IMR-90 (cell line): Measurements from ENCODE around the gene CAMK2B. TPM values are rescaled to one million over a fixed set of nuclear protein-coding genes. Genes with fewer than 3 reads are reported as not detected.

Experiments used
- ATAC-seq: fragments of 200-7000 bp; cut with Tn5 transposase; 2 replicates; pipeline ENCODE4 v1.9.1; 2020; ENCODE audit warnings: low read depth, mild to moderate bottlenecking, moderate library complexity
- BruUV-seq: library from RNA; stranded (reverse); fragments of 400-500 nt; replicated peaks from 2 replicates; lab custom pipeline; 2021; lab: Mats Ljungman, UMichigan
- CTCF ChIA-PET: fragments of 300-600 bp; formaldehyde crosslinking; extraction: SDS; loops from one replicate; lab custom pipeline; 2021; ENCODE audit warnings: antibody characterized with exemption; lab: Yijun Ruan, JAX
- POLR2A ChIA-PET: fragments of 300-600 bp; sonication (Branson Sonifier 250); formaldehyde crosslinking; loops from one replicate; lab custom pipeline; 2022; ENCODE audit warnings: antibody characterized with exemption; ENCODE audit not compliant: unreplicated experiment; lab: Charles Lee
- DNase-seq: peaks from one replicate; pipeline ENCODE4 v3.0.0; 2013
- H2AFZ ChIP-seq: replicated peaks from 2 replicates; pipeline ENCODE3; 2013; ENCODE audit warnings: low read length, mild to moderate bottlenecking; ENCODE audit not compliant: poor library complexity
- H2AK5ac ChIP-seq: 2 replicates; pipeline ENCODE4 v1.6.1; 2013; ENCODE audit warnings: low read depth, low read length, inconsistent platforms
- H2AK9ac ChIP-seq: replicated peaks from 2 replicates; pipeline ENCODE3; 2013; ENCODE audit warnings: mild to moderate bottlenecking, low read depth, low read length, moderate library complexity; ENCODE audit not compliant: poor library complexity
- H2BK120ac ChIP-seq: 2 replicates; pipeline ENCODE4 v1.6.1; 2013; ENCODE audit warnings: low read depth, low read length, inconsistent platforms
- H2BK15ac ChIP-seq: 3 replicates; pipeline ENCODE4 v1.6.1; 2013; ENCODE audit warnings: low read depth, low read length, inconsistent platforms
- H2BK20ac ChIP-seq: 2 replicates; pipeline ENCODE4 v1.6.1; 2013; ENCODE audit warnings: low read depth, mild to moderate bottlenecking, inconsistent platforms, low read length, moderate library complexity
- H2BK5ac ChIP-seq: 2 replicates; pipeline ENCODE4 v1.6.1; 2013; ENCODE audit warnings: mild to moderate bottlenecking, low read depth, low read length, inconsistent platforms; ENCODE audit not compliant: poor library complexity, severe bottlenecking
- H3K14ac ChIP-seq: replicated peaks from 2 replicates; pipeline ENCODE4 v1.6.1; 2013; ENCODE audit warnings: low read depth, low read length, inconsistent platforms
- H3K18ac ChIP-seq: 2 replicates; pipeline ENCODE4 v1.6.1; 2013; ENCODE audit warnings: low read depth, low read length, control low read depth
- H3K23ac ChIP-seq: 2 replicates; pipeline ENCODE4 v1.6.1; 2013; ENCODE audit warnings: low read depth, low read length, inconsistent platforms
- H3K27ac ChIP-seq: 2 replicates; pipeline ENCODE4 v1.5.1; 2013; ENCODE audit warnings: mild to moderate bottlenecking, control low read depth, low read length; ENCODE audit not compliant: insufficient read depth
- H3K27me3 ChIP-seq: 2 replicates; pipeline ENCODE4 v1.6.1; 2013; ENCODE audit warnings: low read length; ENCODE audit not compliant: control insufficient read depth, insufficient read depth
- H3K36me3 ChIP-seq: 2 replicates; pipeline ENCODE4 v1.6.1; 2013; ENCODE audit warnings: low read length, mixed read lengths; ENCODE audit not compliant: control insufficient read depth, insufficient read depth
- H3K4ac ChIP-seq: 2 replicates; pipeline ENCODE4 v1.6.1; 2013; ENCODE audit warnings: low read depth, low read length, inconsistent platforms
- H3K4me1 ChIP-seq: 2 replicates; pipeline ENCODE4 v1.6.1; 2013; ENCODE audit warnings: low read length, mixed read lengths; ENCODE audit not compliant: control insufficient read depth, insufficient read depth
- H3K4me2 ChIP-seq: 2 replicates; pipeline ENCODE4 v1.6.1; 2013; ENCODE audit warnings: low read depth, mild to moderate bottlenecking, control low read depth, low read length, moderate library complexity
- H3K4me3 ChIP-seq: 2 replicates; pipeline ENCODE4 v1.5.1; 2013; ENCODE audit warnings: low read depth, mild to moderate bottlenecking, control low read depth, low read length, moderate library complexity; ENCODE audit not compliant: insufficient read depth
- H3K56ac ChIP-seq: 2 replicates; pipeline ENCODE4 v1.6.1; 2013; ENCODE audit warnings: low read length, inconsistent platforms; ENCODE audit not compliant: insufficient read depth; ENCODE audit errors: extremely low read depth
- H3K79me1 ChIP-seq, 2 experiments: 2 replicates each; pipeline ENCODE4 v1.6.1; 2013; ENCODE audit warnings: low read length in 2 of 2, inconsistent platforms in 1 of 2, low read depth in 1 of 2
- H3K9ac ChIP-seq: 2 replicates; pipeline ENCODE4 v1.6.1; 2013; ENCODE audit warnings: low read depth, low read length, control low read depth
- H3K9me1 ChIP-seq: 2 replicates; pipeline ENCODE4 v1.6.1; 2013; ENCODE audit warnings: low read length, inconsistent platforms; ENCODE audit not compliant: insufficient read depth
- H3K9me3 ChIP-seq: 2 replicates; pipeline ENCODE4 v1.6.1; 2013; ENCODE audit warnings: low read length; ENCODE audit not compliant: control insufficient read depth, insufficient read depth
- H4K20me1 ChIP-seq: 2 replicates; pipeline ENCODE4 v1.6.1; 2013; ENCODE audit warnings: low read length, inconsistent platforms; ENCODE audit not compliant: insufficient read depth
- H4K5ac ChIP-seq: 2 replicates; pipeline ENCODE4 v1.6.1; 2013; ENCODE audit warnings: mild to moderate bottlenecking, low read depth, low read length, control low read depth
- H4K8ac ChIP-seq, 2 experiments: 2 replicates each; pipeline ENCODE4 v1.6.1; 2013; ENCODE audit warnings: low read depth in 2 of 2, low read length in 2 of 2, control low read depth in 1 of 2, inconsistent platforms in 1 of 2
- H4K91ac ChIP-seq: 2 replicates; pipeline ENCODE4 v1.6.1; 2013; ENCODE audit warnings: low read depth, low read length, inconsistent platforms; ENCODE audit not compliant: insufficient read depth
- BHLHE40 ChIP-seq: fragments of 150-350 bp; IDR thresholded peaks from 2 replicates; pipeline ENCODE4 v1.6.1; 2016; ENCODE audit warnings: mild to moderate bottlenecking, low read depth, low read length
- CEBPB ChIP-seq: IDR thresholded peaks from 2 replicates; pipeline ENCODE4 v1.6.1; 2012; ENCODE audit warnings: low read depth, low read length, improper control_type of control experiment
- CHD1 ChIP-seq: IDR thresholded peaks from 2 replicates; pipeline ENCODE4 v1.6.1; 2012; ENCODE audit warnings: low read depth, low read length, improper control_type of control experiment
- CTCF ChIP-seq: conservative IDR thresholded peaks from 2 replicates; pipeline ENCODE4 v1.5.1; 2012; ENCODE audit warnings: mild to moderate bottlenecking, low read depth, low read length, improper control_type of control experiment
- ELK1 ChIP-seq: fragments of 150-350 bp; IDR thresholded peaks from 2 replicates; pipeline ENCODE4 v1.6.1; 2016; ENCODE audit warnings: low read depth, mild to moderate bottlenecking, low read length, moderate library complexity, borderline replicate concordance
- FOS ChIP-seq: fragments of 150-350 bp; IDR thresholded peaks from 2 replicates; pipeline ENCODE4 v1.6.1; 2016; ENCODE audit warnings: low read depth, low read length
- MAFK ChIP-seq: IDR thresholded peaks from 2 replicates; pipeline ENCODE4 v1.6.1; 2012; ENCODE audit warnings: low read depth, low read length, improper control_type of control experiment
- MAZ ChIP-seq: IDR thresholded peaks from 2 replicates; pipeline ENCODE4 v1.6.1; 2012; ENCODE audit warnings: low read depth, mild to moderate bottlenecking, low read length, improper control_type of control experiment, moderate library complexity, borderline replicate concordance
- MXI1 ChIP-seq: IDR thresholded peaks from 2 replicates; pipeline ENCODE4 v1.6.1; 2012; ENCODE audit warnings: low read depth, mild to moderate bottlenecking, low read length, moderate library complexity, borderline replicate concordance
- NFE2L2 ChIP-seq: fragments of 150-350 bp; IDR thresholded peaks from 2 replicates; pipeline ENCODE4 v1.6.1; 2016; ENCODE audit warnings: low read depth, mild to moderate bottlenecking, low read length
- POLR2A ChIP-seq: IDR thresholded peaks from 2 replicates; pipeline ENCODE4 v1.6.1; 2012; ENCODE audit warnings: mild to moderate bottlenecking, low read depth, low read length
- RAD21 ChIP-seq: IDR thresholded peaks from 2 replicates; pipeline ENCODE4 v1.6.1; 2012; ENCODE audit warnings: low read length, improper control_type of control experiment
- RCOR1 ChIP-seq: IDR thresholded peaks from 2 replicates; pipeline ENCODE4 v1.6.1; 2012; ENCODE audit warnings: mild to moderate bottlenecking, low read length, improper control_type of control experiment; ENCODE audit not compliant: insufficient replicate concordance
- RFX5 ChIP-seq: IDR thresholded peaks from 2 replicates; pipeline ENCODE4 v1.8.0; 2012; ENCODE audit warnings: low read depth, mild to moderate bottlenecking, low read length, moderate library complexity
- SMC3 ChIP-seq: fragments of 150-350 bp; IDR thresholded peaks from 2 replicates; pipeline ENCODE4 v1.6.1; 2016; ENCODE audit warnings: low read depth, mild to moderate bottlenecking, antibody characterized with exemption, low read length, moderate library complexity
- USF2 ChIP-seq: fragments of 150-350 bp; IDR thresholded peaks from 2 replicates; pipeline ENCODE4 v1.6.1; 2017; ENCODE audit warnings: mild to moderate bottlenecking, antibody characterized with exemption, low read length, low read depth
- WGBS, 2 experiments: methylation state at CpG; one replicate each; pipeline versions ENCODE4 v1.1.5 to v1.1.7; 2013; ENCODE audit warnings: missing lambda C conversion rate in 2 of 2; ENCODE audit not compliant: insufficient read length in 1 of 2; ENCODE audit errors: extremely low coverage in 2 of 2; 5-methylcytosine and 5-hydroxymethylcytosine counted together
- dilution Hi-C: fragments of 300-500 bp; cut with HindIII; formaldehyde crosslinking; loops from one replicate; pipeline ENCODE4 v1.14.3; 2018; ENCODE audit warnings: low sequenced_read_pairs; ENCODE audit not compliant: unreplicated experiment
- in situ Hi-C: fragments of 300-500 bp; cut with MboI; formaldehyde crosslinking; loops from 3 replicates; pipeline ENCODE4 v1.14.3; 2019; ENCODE audit warnings: low sequenced_read_pairs, inconsistent platforms, mixed read lengths
- intact Hi-C: fragments of 100-400 bp; cut with micrococcal nuclease; formaldehyde crosslinking; loops from 2 replicates; pipeline ENCODE4 v1.10.0; 2022
- polyA plus RNA-seq, 3 experiments: library from polyadenylated mRNA; depleted of rRNA; stranded (reverse); fragments of >200 nt; gene quantifications; 2 replicates each; pipeline ENCODE4 v1.2.3, GENCODE V29; 2012; ENCODE audit warnings: low replicate concordance in 1 of 3
- total RNA-seq: library from RNA; depleted of rRNA; stranded (reverse); fragments of >200 nt; gene quantifications from 2 replicates; pipeline ENCODE4 v1.2.3, GENCODE V29; 2012

The CAMK2B gene
- total and polyA plus RNA-seq, 2 of the 4 experiments (the other 2 are of a cell fraction), result 0.18 to 0.36 TPM

DNA sequence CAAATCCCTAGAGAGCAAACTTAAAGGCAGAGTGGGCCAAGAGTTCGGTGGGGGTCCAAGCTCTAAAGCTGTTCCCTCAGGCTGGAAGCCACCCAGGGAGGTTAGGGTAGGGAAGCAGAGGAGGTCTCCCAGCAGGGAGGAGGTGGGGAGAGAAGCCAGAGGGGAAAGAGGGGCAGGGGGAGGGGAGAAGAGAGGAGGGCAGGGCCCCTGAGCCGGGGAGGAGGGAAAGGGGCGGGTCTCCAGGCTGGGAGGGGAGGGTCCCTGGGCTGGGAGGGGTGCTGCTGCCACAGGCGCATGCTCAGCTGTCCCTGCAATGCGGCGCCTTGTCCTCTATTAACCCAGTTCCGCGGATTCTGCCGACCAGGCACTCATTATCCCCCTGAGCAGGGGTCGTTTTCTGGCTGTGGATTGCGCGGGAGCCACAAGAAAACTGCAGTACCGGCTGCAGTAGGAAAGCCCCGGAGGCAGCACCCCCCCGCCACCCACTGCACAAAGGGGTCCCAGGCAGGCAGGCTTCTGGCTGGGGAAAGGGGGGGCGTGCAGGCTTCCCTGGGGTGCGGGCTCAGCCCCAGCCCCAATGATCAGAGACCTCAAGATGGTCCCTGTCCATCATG, 49.3 kb downstream of the CAMK2B start:
- H4K5ac ChIP-seq, result no peak overlapping the region
- no peak overlapping the region for H3K18ac ChIP-seq
- H2BK5ac ChIP-seq, result no peak overlapping the region
- no peak overlapping the region for H3K27ac ChIP-seq
- no peaks in the 10 kb centered on the region for H3K79me1 ChIP-seq
- no peak overlapping the region for H2AK5ac ChIP-seq
- dilution Hi-C loops, result no loop called here
- no peak overlapping the region for H3K4ac ChIP-seq
- H3K14ac ChIP-seq, result no peak overlapping the region
- no peaks in the 10 kb centered on the region for H3K36me3 ChIP-seq
- H3K56ac ChIP-seq, result no peak overlapping the region
- no peaks in the 10 kb centered on the region for H3K9me3 ChIP-seq
- H3K4me3 ChIP-seq, result no peak overlapping the region
- WGBS, 2 experiments, result 18% methylated on average over 9 of the region's 17 CpGs; no CpG with 5 or more reads in 1 of the 2 experiments
- no peak overlapping the region for H2AFZ ChIP-seq
- ATAC-seq (no peak), DNase-seq (no peak)
- no peak overlapping the region for H2AK9ac ChIP-seq
- CTCF ChIA-PET, result no interaction called here
- H2BK120ac ChIP-seq, result no peak overlapping the region
- intact Hi-C loops, result no loop called here
- POLR2A ChIA-PET, result no interaction called here
- no peak overlapping the region for H2BK15ac ChIP-seq
- TF ChIP-seq MAZ, result no peak
- TF ChIP-seq RAD21, result no peak
- no peak for TF ChIP-seq FOS
- TF ChIP-seq USF2, result no peak
- no peak for TF ChIP-seq RFX5
- TF ChIP-seq CTCF, result no peak
- TF ChIP-seq CHD1, result no peak
- no peak for TF ChIP-seq MAFK
- TF ChIP-seq MXI1, result no peak
- TF ChIP-seq BHLHE40, result no peak
- TF ChIP-seq SMC3, result no peak
- no peak for TF ChIP-seq POLR2A
- no peak for TF ChIP-seq ELK1
- no peak for TF ChIP-seq RCOR1
- no peak for TF ChIP-seq NFE2L2
- TF ChIP-seq CEBPB, result no peak
- no TSS peak for BruUV-seq
- H4K20me1 ChIP-seq, result no peaks in the 10 kb centered on the region
- peaks cover 38% of the 10 kb centered on the region for H3K27me3 ChIP-seq
- H3K9me1 ChIP-seq, result 0 out of 2 replicates have a peak, but pooled peaks cover 2% of the 10 kb centered on the region
- H3K9ac ChIP-seq, result no peak overlapping the region
- in situ Hi-C loops, result no loop called here
- no peak overlapping the region for H4K8ac ChIP-seq
- peaks cover 5% of the 10 kb centered on the region; the same call in 1 of the 2 replicates for H3K4me1 ChIP-seq
- H3K23ac ChIP-seq, result no peak overlapping the region
- H3K4me2 ChIP-seq, result no peak overlapping the region
- H2BK20ac ChIP-seq, result no peak overlapping the region
- no peak overlapping the region for H4K91ac ChIP-seq
